Colonic mucosa (tissue), 4 donors: ENCODE measurements around the gene FURIN. TPM values are rescaled to one million over a fixed set of nuclear protein-coding genes. Genes with fewer than 3 reads are reported as not detected.

ENCODE experiments used
- DNase-seq: peaks from one replicate; pipeline ENCODE4 v3.0.0-alpha.2; 2020
- H3K27ac ChIP-seq: fragments of 200-600 bp; one replicate; pipeline ENCODE4 v1.8.0; 2021
- H3K27me3 ChIP-seq: fragments of 200-600 bp; one replicate; pipeline ENCODE4 v1.8.0; 2021
- H3K36me3 ChIP-seq: fragments of 200-600 bp; one replicate; pipeline ENCODE4 v1.8.0; 2021
- H3K4me1 ChIP-seq: fragments of 200-600 bp; one replicate; pipeline ENCODE4 v1.8.0; 2021; ENCODE audit warnings: mild to moderate bottlenecking
- H3K4me3 ChIP-seq: fragments of 200-600 bp; one replicate; pipeline ENCODE4 v1.8.0; 2021
- H3K9ac ChIP-seq, 2 donors: one replicate each; pipeline ENCODE4 v1.7.0; 2013; ENCODE audit warnings: control low read depth in 2 of 2, low read depth in 2 of 2, low read length in 2 of 2
- H3K9me3 ChIP-seq: fragments of 200-600 bp; one replicate; pipeline ENCODE4 v1.8.0; 2021
- intact Hi-C: fragments of 100-400 bp; cut with DNase I; formaldehyde crosslinking; loops from one replicate; pipeline ENCODE4 v1.14.1; 2022
- total RNA-seq, 2 donors: library from RNA; stranded (reverse); fragmentation: NEBNext Ultra II Directional in 1 of 2; extraction: Animal tissue kit (Norgen Biotek cat#: 25700) in 1 of 2; gene quantifications; one replicate each; pipeline ENCODE4 v1.2.1, GENCODE V29; 2021
- TF ChIP-seq, protein P1 (sequence below): fragments of 200-600 bp; IDR thresholded peaks from one replicate; pipeline ENCODE4 v1.8.0; 2022; ENCODE audit warnings: antibody characterized with exemption, mild to moderate bottlenecking
- donor health status: healthy.
- donor health status: DM: no; HTN: no; CAD: no.
- donor health status: DM: no; HTN: no; CAD: no.

Gene FURIN
- total RNA-seq, 2 donors from 2014 or later, result 72.3 to 82.5 TPM

DNA sequence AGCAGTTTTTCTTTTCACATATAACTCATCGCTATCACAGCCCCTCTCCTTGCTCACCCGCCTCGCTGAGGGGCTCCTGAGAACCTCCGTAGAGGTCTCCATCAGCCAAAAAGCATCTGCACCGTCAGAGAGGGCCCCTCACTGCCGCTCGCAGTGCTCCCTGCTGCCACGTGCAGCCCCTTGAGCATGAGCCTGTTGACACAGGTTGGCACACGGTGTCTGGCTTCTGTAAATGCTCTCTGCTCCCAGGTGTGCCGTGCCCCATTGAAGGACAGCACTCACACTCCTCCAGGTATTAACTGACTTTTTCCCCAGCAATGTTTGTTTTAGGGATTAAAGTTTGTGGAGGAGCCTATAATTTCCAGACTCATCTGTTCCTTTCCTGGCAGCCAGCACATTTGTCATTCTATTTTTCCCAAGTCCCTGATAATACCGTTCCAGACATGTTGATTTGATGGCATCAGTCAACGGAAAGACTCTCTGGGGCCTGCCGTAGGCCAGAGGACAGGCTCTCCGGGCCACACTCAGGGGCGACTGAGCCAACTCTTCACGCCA, 2.1 kb upstream of the FURIN start:
- H3K4me1 ChIP-seq, result peaks cover 24% of the 10 kb centered on the region
- TF ChIP-seq, protein P1, sequence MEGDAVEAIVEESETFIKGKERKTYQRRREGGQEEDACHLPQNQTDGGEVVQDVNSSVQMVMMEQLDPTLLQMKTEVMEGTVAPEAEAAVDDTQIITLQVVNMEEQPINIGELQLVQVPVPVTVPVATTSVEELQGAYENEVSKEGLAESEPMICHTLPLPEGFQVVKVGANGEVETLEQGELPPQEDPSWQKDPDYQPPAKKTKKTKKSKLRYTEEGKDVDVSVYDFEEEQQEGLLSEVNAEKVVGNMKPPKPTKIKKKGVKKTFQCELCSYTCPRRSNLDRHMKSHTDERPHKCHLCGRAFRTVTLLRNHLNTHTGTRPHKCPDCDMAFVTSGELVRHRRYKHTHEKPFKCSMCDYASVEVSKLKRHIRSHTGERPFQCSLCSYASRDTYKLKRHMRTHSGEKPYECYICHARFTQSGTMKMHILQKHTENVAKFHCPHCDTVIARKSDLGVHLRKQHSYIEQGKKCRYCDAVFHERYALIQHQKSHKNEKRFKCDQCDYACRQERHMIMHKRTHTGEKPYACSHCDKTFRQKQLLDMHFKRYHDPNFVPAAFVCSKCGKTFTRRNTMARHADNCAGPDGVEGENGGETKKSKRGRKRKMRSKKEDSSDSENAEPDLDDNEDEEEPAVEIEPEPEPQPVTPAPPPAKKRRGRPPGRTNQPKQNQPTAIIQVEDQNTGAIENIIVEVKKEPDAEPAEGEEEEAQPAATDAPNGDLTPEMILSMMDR, result no peak
- H3K27me3 ChIP-seq, result no peaks in the 10 kb centered on the region
- no peaks in the 10 kb centered on the region for H3K36me3 ChIP-seq
- intact Hi-C loops, result no loop called here
- no peak for DNase-seq
- no peak overlapping the region for H3K4me3 ChIP-seq
- no peaks in the 10 kb centered on the region for H3K9me3 ChIP-seq
- no peak overlapping the region for H3K9ac ChIP-seq
- no peak overlapping the region for H3K27ac ChIP-seq

DNA sequence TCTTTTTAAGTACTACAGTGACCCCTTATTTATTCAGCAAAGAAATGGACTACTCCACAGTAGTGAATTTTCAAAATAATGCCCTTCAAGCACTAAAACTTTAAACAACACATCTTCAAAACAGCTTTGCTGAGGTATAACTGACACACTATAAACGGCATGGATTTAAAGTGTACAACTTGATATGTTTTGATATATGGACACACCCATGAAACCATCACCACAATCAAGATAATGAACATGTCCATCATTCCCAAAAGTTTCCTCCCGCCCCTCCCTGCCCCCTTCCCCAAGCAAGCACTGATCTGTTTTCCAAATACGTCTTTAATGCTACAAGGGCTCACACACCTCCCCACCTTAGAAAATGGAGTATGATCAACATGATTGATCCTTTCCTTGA, 1.6 kb upstream of the FURIN start:
- Histone ChIP-seq H3K27me3 (no peaks in the 10 kb centered on the region), H3K4me1 (peaks cover 21% of the 10 kb centered on the region), H3K9me3 (no peaks in the 10 kb centered on the region), H3K36me3 (no peaks in the 10 kb centered on the region), H3K4me3 (no peak overlapping the region), H3K27ac (no peak overlapping the region), H3K9ac (no peak overlapping the region)
- TF ChIP-seq, protein P1, result no peak
- intact Hi-C loops, result no loop called here
- no peak for DNase-seq

DNA sequence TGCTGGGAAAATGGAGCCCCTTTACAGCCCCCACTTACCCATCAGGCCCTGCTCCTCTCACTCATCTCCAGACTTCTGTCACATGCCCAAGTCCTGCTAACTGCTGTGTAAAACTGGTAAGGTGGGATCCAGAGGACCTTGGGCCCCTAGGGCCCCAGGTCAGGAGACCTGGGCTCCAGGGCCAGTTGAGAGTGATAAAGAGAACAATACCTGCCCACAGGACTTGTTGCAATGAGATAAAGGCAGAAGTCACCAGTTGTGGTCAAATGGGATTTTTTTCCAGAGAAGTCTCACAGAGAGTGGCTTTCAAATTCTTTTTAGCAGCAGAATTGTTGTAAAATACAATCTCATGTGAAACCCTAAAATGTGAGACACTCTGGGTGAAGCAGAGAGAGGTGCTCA, 753 bp downstream of the FURIN start:
- intact Hi-C loops, result no loop called here
- no peaks in the 10 kb centered on the region for H3K9me3 ChIP-seq
- peaks cover 38% of the 10 kb centered on the region for H3K4me1 ChIP-seq
- H3K27ac ChIP-seq, result peak overlapping the region; percentile 88
- no peaks in the 10 kb centered on the region for H3K36me3 ChIP-seq
- peak overlapping the region in 1 of 2 donors; percentile 85 for H3K9ac ChIP-seq
- no peak overlapping the region for H3K4me3 ChIP-seq
- TF ChIP-seq, protein P1, result no peak
- H3K27me3 ChIP-seq, result no peaks in the 10 kb centered on the region
- DNase-seq, result no peak

DNA sequence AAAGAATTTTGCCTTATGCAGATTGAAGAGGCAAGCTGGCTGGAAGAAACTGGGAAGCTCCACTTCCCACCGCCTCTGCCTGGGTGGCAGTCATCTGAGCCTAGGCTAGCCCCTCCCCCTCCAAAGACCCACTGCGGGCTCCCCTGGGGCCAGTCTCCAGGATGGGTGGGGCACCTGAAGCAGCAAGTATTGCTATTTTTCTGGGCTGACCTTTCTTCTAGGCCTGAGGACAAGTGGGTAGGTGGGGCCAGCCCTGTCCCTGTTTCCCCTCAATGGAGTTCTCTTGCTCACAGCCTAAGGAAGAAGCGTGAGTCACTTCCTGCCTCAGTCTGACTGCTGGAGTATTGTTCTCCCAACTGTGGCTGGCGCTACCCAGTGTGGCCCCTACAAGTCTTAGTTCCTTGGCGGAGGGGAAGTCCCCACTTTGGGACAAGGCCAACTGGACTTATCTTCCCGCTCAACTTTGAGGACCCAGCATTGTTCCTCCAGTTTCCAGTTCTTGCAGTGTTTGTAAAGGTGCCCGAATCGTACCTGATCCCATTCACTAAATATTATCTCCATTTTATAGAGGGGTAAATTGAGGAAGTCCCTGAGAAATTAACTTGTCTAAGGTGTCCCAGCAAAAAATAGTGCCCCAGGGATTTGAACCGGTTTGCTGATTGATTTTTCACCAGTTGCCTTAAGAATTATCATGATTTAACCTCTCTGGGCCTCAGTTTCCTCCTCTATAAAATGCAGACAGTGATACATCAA, 1.4 kb downstream of the FURIN start:
- H3K9ac ChIP-seq, result peak overlapping the region in 1 of 2 donors; percentile 85
- peaks cover 40% of the 10 kb centered on the region for H3K4me1 ChIP-seq
- H3K4me3 ChIP-seq, result no peak overlapping the region
- no peaks in the 10 kb centered on the region for H3K27me3 ChIP-seq
- H3K9me3 ChIP-seq, result no peaks in the 10 kb centered on the region
- no peaks in the 10 kb centered on the region for H3K36me3 ChIP-seq
- peak overlapping the region; percentile 88 for H3K27ac ChIP-seq
- intact Hi-C loops, result no loop called here
- TF ChIP-seq, protein P1, result no peak
- peak; percentile 72 for DNase-seq

DNA sequence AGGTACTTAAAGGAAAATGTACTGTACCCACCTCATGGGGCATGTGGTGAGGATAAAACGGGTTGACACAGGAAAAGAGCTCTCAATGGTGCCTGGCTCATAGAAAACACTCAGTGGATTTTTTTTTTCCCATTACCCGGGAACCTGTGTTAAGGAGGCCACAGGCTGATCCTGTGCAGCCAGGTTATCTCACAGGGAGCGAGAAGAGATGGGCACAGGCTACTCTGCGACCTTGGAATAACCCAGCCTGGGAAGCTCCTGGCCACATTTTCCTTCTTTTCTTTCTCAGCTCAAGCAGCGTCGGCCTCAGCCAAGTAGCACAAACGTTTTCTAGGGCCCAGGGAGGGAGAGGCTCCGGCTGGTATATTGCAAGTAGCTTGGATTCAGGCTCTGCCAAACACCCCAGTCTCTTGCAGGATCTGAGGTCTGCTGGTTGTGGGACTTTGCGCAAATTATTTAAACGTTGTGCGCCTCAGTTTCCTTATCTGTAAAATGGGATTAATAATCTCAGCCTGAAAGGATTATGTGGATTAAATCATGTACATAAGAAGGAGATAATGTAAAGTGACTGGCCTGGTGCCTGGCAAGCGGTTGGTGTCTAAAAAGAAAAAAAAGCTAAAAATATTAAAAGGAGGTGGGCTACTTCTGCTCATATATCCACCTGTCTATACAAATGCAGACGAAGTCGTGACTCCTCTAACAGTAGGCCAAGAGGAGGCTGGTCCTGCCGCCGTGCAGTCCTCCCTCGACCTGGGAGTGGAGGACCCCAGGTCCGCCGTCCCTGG, 2.2 kb downstream of the FURIN start:
- H3K4me1 ChIP-seq, result peaks cover 40% of the 10 kb centered on the region
- intact Hi-C loops, result no loop called here
- DNase-seq, result peak; percentile 36
- no peaks in the 10 kb centered on the region for H3K36me3 ChIP-seq
- peak overlapping the region; percentile 88 for H3K27ac ChIP-seq
- H3K4me3 ChIP-seq, result peak overlapping the region; percentile 81
- TF ChIP-seq, protein P1, result no peak
- peak overlapping the region; percentile 85 to 93 for H3K9ac ChIP-seq
- no peaks in the 10 kb centered on the region for H3K9me3 ChIP-seq
- H3K27me3 ChIP-seq, result no peaks in the 10 kb centered on the region
